ES-I3 (cell line): ENCODE data around the gene RBM39.
"Not testable (repeated sequence)": the region's sequence is repeated elsewhere in the genome, so short reads cannot be mapped to it uniquely, and the experiment has no call there.

Source experiments
- H3K36me3 ChIP-seq: 2 replicates; pipeline ENCODE4 v1.6.1; 2013; ENCODE audit warnings: mild to moderate bottlenecking, low read length, control low read depth, moderate library complexity; ENCODE audit not compliant: insufficient read depth
- H3K4me1 ChIP-seq: 2 replicates; pipeline ENCODE4 v1.6.1; 2013; ENCODE audit warnings: mild to moderate bottlenecking, control low read depth, low read length; ENCODE audit not compliant: insufficient read depth
- H3K9ac ChIP-seq: 2 replicates; pipeline ENCODE4 v1.6.1; 2013; ENCODE audit warnings: low read depth, mild to moderate bottlenecking, low read length, moderate library complexity
- H3K9me3 ChIP-seq: 2 replicates; pipeline ENCODE4 v1.6.1; 2013; ENCODE audit warnings: mild to moderate bottlenecking, low read length, moderate library complexity; ENCODE audit not compliant: control insufficient read depth, insufficient read depth

RBM39 gene

GRCh38 chr20:35710039-35710438 lies 32.0 kb downstream of the RBM39 start:
- Histone ChIP-seq H3K36me3 (peaks cover 36% of the 10 kb centered on the region), H3K4me1 (no peaks in the 10 kb centered on the region), H3K9ac (no peak overlapping the region), H3K9me3 (no peaks in the 10 kb centered on the region)

GRCh38 chr20:35709259-35709658 lies 32.8 kb downstream of the RBM39 start:
- Histone ChIP-seq H3K36me3 (peaks cover 41% of the 10 kb centered on the region), H3K9ac (no peak overlapping the region), H3K9me3 (no peaks in the 10 kb centered on the region), H3K4me1 (no peaks in the 10 kb centered on the region)

GRCh38 chr20:35708502-35708901 lies 33.6 kb downstream of the RBM39 start:
- Histone ChIP-seq H3K36me3 (peaks cover 35% of the 10 kb centered on the region), H3K4me1 (no peaks in the 10 kb centered on the region), H3K9me3 (no peaks in the 10 kb centered on the region), H3K9ac (no peak overlapping the region)

GRCh38 chr20:35706591-35707529 lies 35.2 kb downstream of the RBM39 start:
- H3K4me1 ChIP-seq, H3K9ac ChIP-seq, H3K9me3 ChIP-seq: not testable (repeated sequence)
- H3K36me3 ChIP-seq, result peaks cover 36% of the 10 kb centered on the region

- H3K36me3 ChIP-seq, result peaks cover 29% of the 10 kb centered on the region
- not testable (repeated sequence) for H3K9ac ChIP-seq, H3K9me3 ChIP-seq, H3K4me1 ChIP-seq
Observed at GRCh38 chr20:35705894-35706293, 36.2 kb downstream of the RBM39 start.

GRCh38 chr20:35704514-35705261 lies 37.4 kb downstream of the RBM39 start:
- Histone ChIP-seq H3K36me3 (peaks cover 26% of the 10 kb centered on the region), H3K9ac (no peak overlapping the region), H3K9me3 (no peaks in the 10 kb centered on the region), H3K4me1 (no peaks in the 10 kb centered on the region; the same call in 1 of the 2 replicates)

GRCh38 chr20:35702824-35703695 lies 39.0 kb downstream of the RBM39 start:
- Histone ChIP-seq H3K4me1 (peaks cover 1% of the 10 kb centered on the region), H3K36me3 (peaks cover 21% of the 10 kb centered on the region), H3K9me3 (no peaks in the 10 kb centered on the region), H3K9ac (no peak overlapping the region)

GRCh38 chr20:35702051-35702823 lies 39.8 kb downstream of the RBM39 start:
- Histone ChIP-seq H3K4me1 (peaks cover 6% of the 10 kb centered on the region), H3K36me3 (peaks cover 21% of the 10 kb centered on the region), H3K9ac (no peak overlapping the region), H3K9me3 (no peaks in the 10 kb centered on the region)

GRCh38 chr20:35700625-35701148 lies 41.4 kb downstream of the RBM39 start:
- 0 out of 2 replicates have a peak overlapping the region, but pooled peaks have one; percentile 100 for H3K9ac ChIP-seq
- H3K36me3 ChIP-seq, result peaks cover 12% of the 10 kb centered on the region
- H3K9me3 ChIP-seq, result no peaks in the 10 kb centered on the region
- H3K4me1 ChIP-seq, result peaks cover 6% of the 10 kb centered on the region

- H3K4me1 ChIP-seq, result peaks cover 6% of the 10 kb centered on the region
- H3K9me3 ChIP-seq, result no peaks in the 10 kb centered on the region
- H3K9ac ChIP-seq, result peak overlapping the region; percentile 100
- H3K36me3 ChIP-seq, result peaks cover 12% of the 10 kb centered on the region
Observed at GRCh38 chr20:35699957-35700624, 42.0 kb downstream of the RBM39 start.

- Histone ChIP-seq H3K36me3 (peaks cover 6% of the 10 kb centered on the region), H3K9ac (peak within 1 kb of the TSS; percentile 100)
Observed at GRCh38 chr20:35699127-35699956, 42.7 kb downstream of the RBM39 start, which contains the start of the genes NFS1 and ROMO1. NFS1 (minus strand) TSS chr20:35699352; CDS start chr20:35699288, 64 bp downstream. ROMO1 (plus strand) TSS chr20:35699405; CDS start chr20:35699633, 228 bp downstream.

More at GRCh38 chr20:35699127-35699956, 42.7 kb downstream of the RBM39 start, which contains the start of the genes NFS1 and ROMO1:
- Histone ChIP-seq H3K4me1 (peaks cover 6% of the 10 kb centered on the region), H3K9me3 (no peaks in the 10 kb centered on the region)
